Stomach (tissue), 9 donors: Measurements from ENCODE around the gene ARHGAP26. TPM values are rescaled to one million over a fixed set of nuclear protein-coding genes. Genes with fewer than 3 reads are reported as not detected.
A peak's percentile ranks its signal among the peaks of the same experiment; 100 is the strongest.

Experiments used
- DNase-seq, 2 donors: peaks; one replicate each; pipeline versions ENCODE4 v3.0.0 to v3.0.0-alpha.2; 2013 to 2019
- H3K27ac ChIP-seq, 5 donors: fragments of 200-600 bp in 4 of 5; sonication (generic) in 4 of 5; one replicate each; pipeline ENCODE4 v1.5.1; 2013 to 2019; ENCODE audit warnings: mild to moderate bottlenecking in 1 of 5, moderate library complexity in 1 of 5
- H3K27me3 ChIP-seq, 3 donors: fragments of 200-600 bp; sonication (generic); one replicate each; pipeline ENCODE4 v1.5.1; 2017 to 2019; ENCODE audit warnings: mixed run types in 1 of 3
- H3K36me3 ChIP-seq, 4 donors: fragments of 200-600 bp; sonication (generic); 1 replicate in 3 of 4; 2 replicates in 1 of 4; pipeline ENCODE4 v1.5.1; 2016 to 2019
- H3K4me1 ChIP-seq, 4 donors: fragments of 200-600 bp; sonication (generic); one replicate each; pipeline ENCODE4 v1.5.1; 2016 to 2019
- H3K4me3 ChIP-seq, 4 donors: fragments of 200-600 bp; sonication (generic) in 3 of 4; one replicate each; pipeline ENCODE4 v1.5.1; 2016 to 2019; ENCODE audit warnings: mild to moderate bottlenecking in 1 of 4
- H3K9me3 ChIP-seq, 4 donors: fragments of 200-600 bp; sonication (generic); one replicate each; pipeline ENCODE4 v1.5.1; 2016 to 2019
- EP300 ChIP-seq: sonication (generic); formaldehyde crosslinking; IDR thresholded peaks from one replicate; pipeline ENCODE4 v1.6.1; 2017; ENCODE audit warnings: antibody characterized with exemption
- POLR2A ChIP-seq, 4 donors: fragments of 450-650 bp; IDR thresholded peaks; one replicate each; pipeline ENCODE4 v1.6.1; 2016; ENCODE audit warnings: antibody characterized with exemption in 4 of 4, control low read depth in 2 of 4, mild to moderate bottlenecking in 1 of 4, moderate library complexity in 1 of 4
- POLR2AphosphoS5 ChIP-seq, 3 donors: sonication (generic); formaldehyde crosslinking; IDR thresholded peaks; one replicate each; pipeline ENCODE4 v1.6.1; 2016; ENCODE audit warnings: antibody characterized with exemption in 3 of 3
- WGBS, 5 donors: extraction: QIAGEN DNeasy Blood & Tissue Kit in 3 of 5; methylation state at CpG; one replicate each; pipeline versions ENCODE4 v1.1.5 to v1.1.7; 2013 to 2018; 5-methylcytosine and 5-hydroxymethylcytosine counted together
- intact Hi-C: fragments of 100-400 bp; cut with DNase I; formaldehyde crosslinking; loops from one replicate; pipeline ENCODE4 v1.15.1; 2023; ENCODE audit warnings: low total_unique reads
- polyA plus RNA-seq, 3 donors: library from polyadenylated mRNA; stranded (reverse); fragments of 200-250 nt; gene quantifications; one replicate each; pipeline ENCODE4 v1.2.3, GENCODE V29; 2013
- total RNA-seq, 5 donors: library from RNA; depleted of rRNA; stranded (reverse); fragments of >200 nt; gene quantifications; one replicate each; pipeline versions ENCODE4 v1.1.0 to v1.2.3, GENCODE V29; 2014 to 2016
- TF ChIP-seq, protein P1 (sequence below), 7 experiments: fragments of 450-650 bp in 4 of 7; fragments of 200-600 bp in 3 of 7; sonication (generic) in 3 of 7; IDR thresholded peaks; one replicate each; pipeline ENCODE4 v1.5.1; 2016 to 2019; ENCODE audit warnings: antibody characterized with exemption in 7 of 7, control low read depth in 2 of 7, mild to moderate bottlenecking in 1 of 7
- donor health status: healthy with polysubstance abuse.
- donor health status: Bipolar disorder and iron deficiency.
- donor health status: healthy.

Gene ARHGAP26
- total and polyA plus RNA-seq, 8 donors: 4.0 to 115 (median 34.1) TPM

- no peak for TF ChIP-seq EP300
- H3K9me3 ChIP-seq: no peaks in the 10 kb centered on the region
- peak overlapping the region in 1 of 5 donors; percentile 48 for H3K27ac ChIP-seq
- no peak overlapping the region for H3K4me3 ChIP-seq
- peaks cover 7 to 46% (median 21%) of the 10 kb centered on the region in 4 donors for H3K4me1 ChIP-seq
- no peak for DNase-seq
- peaks cover 0 to 52% (median 28%) of the 10 kb centered on the region in 4 donors for H3K36me3 ChIP-seq
- intact Hi-C loops: no loop called here
- no peaks in the 10 kb centered on the region for H3K27me3 ChIP-seq
Observed at GRCh38 chr5:143056339-143056704, 286.1 kb downstream of the ARHGAP26 start.

- intact Hi-C loops: no loop called here
- peaks cover under 1 to 44% (median 18%) of the 10 kb centered on the region in 4 donors for H3K4me1 ChIP-seq
- peak overlapping the region in 2 of 5 donors; percentile 3 to 30 for H3K27ac ChIP-seq
- 78 to 100% (median 93%) methylated on average over 2 of the region's 2 CpGs for WGBS, 5 donors
- no peak for DNase-seq
- no peaks in the 10 kb centered on the region for H3K27me3 ChIP-seq
- H3K4me3 ChIP-seq: no peak overlapping the region
- peaks cover 0 to 55% (median 28%) of the 10 kb centered on the region in 4 donors for H3K36me3 ChIP-seq
- H3K9me3 ChIP-seq: no peaks in the 10 kb centered on the region
- TF ChIP-seq, protein P1, sequence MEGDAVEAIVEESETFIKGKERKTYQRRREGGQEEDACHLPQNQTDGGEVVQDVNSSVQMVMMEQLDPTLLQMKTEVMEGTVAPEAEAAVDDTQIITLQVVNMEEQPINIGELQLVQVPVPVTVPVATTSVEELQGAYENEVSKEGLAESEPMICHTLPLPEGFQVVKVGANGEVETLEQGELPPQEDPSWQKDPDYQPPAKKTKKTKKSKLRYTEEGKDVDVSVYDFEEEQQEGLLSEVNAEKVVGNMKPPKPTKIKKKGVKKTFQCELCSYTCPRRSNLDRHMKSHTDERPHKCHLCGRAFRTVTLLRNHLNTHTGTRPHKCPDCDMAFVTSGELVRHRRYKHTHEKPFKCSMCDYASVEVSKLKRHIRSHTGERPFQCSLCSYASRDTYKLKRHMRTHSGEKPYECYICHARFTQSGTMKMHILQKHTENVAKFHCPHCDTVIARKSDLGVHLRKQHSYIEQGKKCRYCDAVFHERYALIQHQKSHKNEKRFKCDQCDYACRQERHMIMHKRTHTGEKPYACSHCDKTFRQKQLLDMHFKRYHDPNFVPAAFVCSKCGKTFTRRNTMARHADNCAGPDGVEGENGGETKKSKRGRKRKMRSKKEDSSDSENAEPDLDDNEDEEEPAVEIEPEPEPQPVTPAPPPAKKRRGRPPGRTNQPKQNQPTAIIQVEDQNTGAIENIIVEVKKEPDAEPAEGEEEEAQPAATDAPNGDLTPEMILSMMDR (IDR thresholded peaks at IDR 0.05): no peak
- TF ChIP-seq POLR2A (IDR thresholded peaks at IDR 0.05) (no peak), EP300 (no peak), POLR2AphosphoS5 (IDR thresholded peaks at IDR 0.05) (no peak)
Observed at GRCh38 chr5:143056792-143057579, 286.8 kb downstream of the ARHGAP26 start.

DNA sequence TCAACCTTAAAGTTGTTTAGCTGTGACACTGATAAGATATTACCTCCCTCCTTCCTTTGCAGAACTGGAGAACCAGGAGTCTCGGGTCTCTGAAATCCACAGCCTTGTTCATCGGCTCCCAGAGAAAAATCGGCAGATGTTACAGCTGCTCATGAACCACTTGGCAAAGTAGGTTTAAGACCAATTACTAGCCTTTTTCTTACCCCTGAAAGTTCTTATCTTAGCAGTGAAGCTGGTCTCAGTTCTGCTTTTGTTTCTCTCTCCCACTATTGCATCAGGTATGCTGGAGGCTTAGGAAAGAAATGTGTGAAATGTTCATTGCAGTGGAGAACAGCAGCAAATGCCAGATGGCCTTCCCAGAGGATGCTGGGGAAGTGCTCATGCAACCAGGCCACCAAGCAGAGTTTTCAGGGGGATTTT lies 287.4 kb downstream of the ARHGAP26 start:
- peaks cover 0 to 55% (median 28%) of the 10 kb centered on the region in 4 donors for H3K36me3 ChIP-seq
- intact Hi-C loops: no loop called here
- TF ChIP-seq POLR2A (IDR thresholded peaks at IDR 0.05) (no peak), POLR2AphosphoS5 (IDR thresholded peaks at IDR 0.05) (no peak), EP300 (no peak)
- TF ChIP-seq, protein P1 (IDR thresholded peaks at IDR 0.05): no peak
- no peak overlapping the region for H3K4me3 ChIP-seq
- peak overlapping the region in 2 of 5 donors; percentile 3 to 30 for H3K27ac ChIP-seq
- H3K9me3 ChIP-seq: no peaks in the 10 kb centered on the region
- peaks cover 0 to 40% (median 16%) of the 10 kb centered on the region in 4 donors for H3K4me1 ChIP-seq
- no peaks in the 10 kb centered on the region for H3K27me3 ChIP-seq
- no peak for DNase-seq
- 76 to 99% (median 92%) methylated on average over 3 of the region's 3 CpGs for WGBS, 5 donors

GRCh38 chr5:143059355-143059754 lies 289.2 kb downstream of the ARHGAP26 start:
- DNase-seq: no peak
- intact Hi-C loops: no loop called here
- Histone ChIP-seq H3K4me3 (no peak overlapping the region), H3K4me1 (peaks cover 13 to 54% (median 33%) of the 10 kb centered on the region in 4 donors), H3K27me3 (no peaks in the 10 kb centered on the region), H3K27ac (peak overlapping the region in 2 of 5 donors; percentile 29 to 49), H3K36me3 (peaks cover 0 to 58% (median 26%) of the 10 kb centered on the region in 4 donors), H3K9me3 (no peaks in the 10 kb centered on the region)
- TF ChIP-seq EP300 (no peak), POLR2A (IDR thresholded peaks at IDR 0.05) (no peak), POLR2AphosphoS5 (IDR thresholded peaks at IDR 0.05) (no peak)
- TF ChIP-seq, protein P1 (IDR thresholded peaks at IDR 0.05): no peak
- WGBS, 5 donors: 72 to 100% (median 94%) methylated on average over 1 of the region's 1 CpG
